HepG2 (cell line): ENCODE results near the gene TOB2. TPM values are rescaled to one million over a fixed set of nuclear protein-coding genes. Genes with fewer than 3 reads are reported as not detected.

Source experiments
- ARID4A ChIP-seq: sonication (generic); formaldehyde crosslinking; IDR thresholded peaks from 2 replicates; pipeline ENCODE4 v1.5.0; 2020; ENCODE audit warnings: mild to moderate bottlenecking, missing genetic modification reagents, borderline replicate concordance
- FOXK1 ChIP-seq: sonication (generic); formaldehyde crosslinking; IDR thresholded peaks from 2 replicates; pipeline ENCODE4 v1.4.0; 2020; ENCODE audit warnings: low read depth, missing genetic modification reagents, borderline replicate concordance
- GPBP1L1 ChIP-seq: sonication (generic); formaldehyde crosslinking; IDR thresholded peaks from 2 replicates; pipeline ENCODE4 v1.5.0; 2020; ENCODE audit warnings: mild to moderate bottlenecking, missing genetic modification reagents
- KMT2A ChIP-seq: sonication (generic); formaldehyde crosslinking; IDR thresholded peaks from 2 replicates; pipeline ENCODE4 v1.4.0; 2020; ENCODE audit warnings: missing genetic modification reagents
- POGZ ChIP-seq: sonication (generic); formaldehyde crosslinking; IDR thresholded peaks from 2 replicates; pipeline ENCODE4 v1.4.0; 2020; ENCODE audit warnings: mild to moderate bottlenecking, missing genetic modification reagents
- ZBTB43 ChIP-seq: sonication (generic); formaldehyde crosslinking; conservative IDR thresholded peaks from 2 replicates; pipeline ENCODE4 v1.4.0; 2020; ENCODE audit warnings: missing genetic modification reagents
- ZIK1 ChIP-seq: sonication (generic); formaldehyde crosslinking; IDR thresholded peaks from 2 replicates; pipeline ENCODE4 v1.5.0; 2020; ENCODE audit warnings: mild to moderate bottlenecking, low read depth, missing genetic modification reagents, borderline replicate concordance
- ZNF646 ChIP-seq: sonication (generic); formaldehyde crosslinking; IDR thresholded peaks from 2 replicates; pipeline ENCODE4 v1.9.0; 2021; ENCODE audit warnings: mild to moderate bottlenecking, missing genetic modification reagents
- ZNF710 ChIP-seq: sonication (generic); formaldehyde crosslinking; IDR thresholded peaks from 2 replicates; pipeline ENCODE4 v1.5.0; 2020; ENCODE audit warnings: mild to moderate bottlenecking, missing genetic modification reagents, borderline replicate concordance
- ZNF768 ChIP-seq: sonication (generic); formaldehyde crosslinking; IDR thresholded peaks from 2 replicates; pipeline ENCODE4 v1.4.0; 2020; ENCODE audit warnings: missing genetic modification reagents
- polyA plus RNA-seq, 8 experiments: library from polyadenylated mRNA; depleted of rRNA in 3 of 8; stranded (reverse) in 7 of 8; unstranded in 1 of 8; fragments of >200 nt; fragmentation: Illumina TruSeq in 4 of 8; extraction: Trizol in 4 of 8; gene quantifications; 2 replicates each; pipeline versions ENCODE4 v1.2.1 to v1.2.3, GENCODE V29; 2011 to 2016; ENCODE audit warnings: low read depth in 4 of 8, missing spikeins in 1 of 8, mixed read lengths in 1 of 8; ENCODE audit not compliant: insufficient read depth in 1 of 8
- total RNA-seq, 5 experiments: library from RNA; depleted of rRNA; stranded (reverse); fragments of >200 nt; fragmentation: Illumina TruSeq; extraction: Trizol; gene quantifications; 2 replicates each; pipeline ENCODE4 v1.2.3, GENCODE V29; 2016; ENCODE audit warnings: low read depth in 1 of 5

Gene TOB2
- total and polyA plus RNA-seq, 2 of the 13 experiments (the other 11 are each of a cell fraction or from before 2014, with no cell fraction given) = 12.2 to 13.7 TPM

- TF ChIP-seq ZBTB43 (CRISPR knock-in tag) (no peak; the same call in 1 of the 2 replicates), GPBP1L1 (CRISPR knock-in tag) (no peak), KMT2A (CRISPR knock-in tag) (0 out of 2 replicates have a peak, but pooled peaks have one; percentile 49), ZIK1 (peak; percentile 75; the same call in 1 of the 2 replicates), ZNF768 (CRISPR knock-in tag) (no peak), ZNF710 (CRISPR knock-in tag) (no peak), ZNF646 (CRISPR knock-in tag) (no peak), POGZ (CRISPR knock-in tag) (peak; percentile 92), ARID4A (CRISPR knock-in tag) (peak; percentile 97; the same call in 1 of the 2 replicates), FOXK1 (peak; percentile 74; the same call in 1 of the 2 replicates)
Measured at GRCh38 chr22:41468381-41469217, 22.0 kb upstream of the TOB2 start, which contains the start of the genes ACO2 and PHF5A (continued).
